IgD-negative memory B cell (primary cell): ENCODE measurements around the gene EMC8. TPM values are rescaled to one million over a fixed set of nuclear protein-coding genes. Genes with fewer than 3 reads are reported as not detected.

ENCODE experiments used
- H3K27ac Mint-ChIP-seq, 3 donors: one replicate each; pipeline ENCODE4 v1.8.0; 2020 to 2022; ENCODE audit warnings: mild to moderate bottlenecking in 3 of 3, mixed read lengths in 3 of 3, moderate library complexity in 1 of 3
- H3K27me3 Mint-ChIP-seq: one replicate; pipeline ENCODE4 v1.8.0; 2021; ENCODE audit warnings: mixed read lengths
- H3K36me3 Mint-ChIP-seq: one replicate; pipeline ENCODE4 v1.8.0; 2020; ENCODE audit warnings: mild to moderate bottlenecking, mixed read lengths
- H3K4me1 Mint-ChIP-seq, 3 donors: one replicate each; pipeline ENCODE4 v1.8.0; 2020 to 2022; ENCODE audit warnings: mixed read lengths in 3 of 3, mild to moderate bottlenecking in 1 of 3
- H3K4me3 Mint-ChIP-seq, 4 donors: one replicate each; pipeline ENCODE4 v1.8.0; 2020 to 2022; ENCODE audit warnings: mild to moderate bottlenecking in 4 of 4, mixed read lengths in 4 of 4, moderate library complexity in 3 of 4
- H3K9me3 Mint-ChIP-seq, 3 donors: one replicate each; pipeline ENCODE4 v1.8.0; 2020 to 2021; ENCODE audit warnings: mixed read lengths in 3 of 3, mild to moderate bottlenecking in 1 of 3
- polyA plus RNA-seq: library from polyadenylated mRNA; unstranded; fragments of 300-500 nt; fragmentation: Illumina TruSeq; gene quantifications from one replicate; pipeline ENCODE4 v1.2.3, GENCODE V29; 2021

Gene EMC8
- polyA plus RNA-seq, 1 donor from 2014 or later, result 28.3 TPM

- no peaks in the 10 kb centered on the region for H3K4me1 Mint-ChIP-seq
- H3K9me3 Mint-ChIP-seq, result no peaks in the 10 kb centered on the region
- H3K4me3 Mint-ChIP-seq, result no peak overlapping the region
- peaks cover 2% of the 10 kb centered on the region for H3K36me3 Mint-ChIP-seq
- no peaks in the 10 kb centered on the region for H3K27me3 Mint-ChIP-seq
- no peak overlapping the region for H3K27ac Mint-ChIP-seq
Observed at GRCh38 chr16:85773044-85773443, 26.3 kb downstream of the EMC8 start.

- peak overlapping the region in 1 of 4 donors; percentile 17 for H3K4me3 Mint-ChIP-seq
- no peak overlapping the region for H3K27ac Mint-ChIP-seq
- H3K4me1 Mint-ChIP-seq, result no peaks in the 10 kb centered on the region
- H3K36me3 Mint-ChIP-seq, result peaks cover 2% of the 10 kb centered on the region
- H3K9me3 Mint-ChIP-seq, result no peaks in the 10 kb centered on the region
- no peaks in the 10 kb centered on the region for H3K27me3 Mint-ChIP-seq
Observed at GRCh38 chr16:85770741-85771140, 28.6 kb downstream of the EMC8 start.

GRCh38 chr16:85768199-85768598 is 31.1 kb downstream of the EMC8 start:
- Mint-ChIP-seq H3K27me3 (peaks cover 2% of the 10 kb centered on the region), H3K9me3 (no peaks in the 10 kb centered on the region), H3K4me3 (no peak overlapping the region), H3K4me1 (peaks cover 0 to 4% (median 2%) of the 10 kb centered on the region in 3 donors), H3K27ac (peak overlapping the region in 1 of 3 donors; percentile 17), H3K36me3 (peaks cover 2% of the 10 kb centered on the region)

DNA sequence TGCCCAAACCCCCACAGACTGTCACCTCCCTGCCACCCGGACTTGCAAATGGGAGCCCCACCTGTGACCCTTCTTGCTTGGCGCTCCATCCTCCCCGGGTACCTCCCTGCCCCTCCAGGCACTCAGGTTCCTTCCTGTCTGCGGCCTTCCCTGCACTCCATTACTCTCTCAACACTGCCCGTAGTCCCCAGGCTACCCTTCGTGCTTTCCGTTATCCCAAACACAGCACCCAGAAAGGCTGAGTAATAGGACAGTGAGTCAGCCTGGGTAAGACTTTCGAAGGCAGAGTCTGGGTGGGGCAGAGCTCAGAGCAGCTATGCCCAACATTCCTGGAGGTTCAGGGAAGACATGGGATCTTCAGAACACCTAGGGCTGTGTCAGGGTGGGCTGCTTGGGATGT is 31.8 kb downstream of the EMC8 start:
- Mint-ChIP-seq H3K27ac (no peak overlapping the region), H3K4me1 (peaks cover 0 to 4% (median 2%) of the 10 kb centered on the region in 3 donors), H3K9me3 (no peaks in the 10 kb centered on the region), H3K27me3 (peaks cover 2% of the 10 kb centered on the region), H3K36me3 (peaks cover 2% of the 10 kb centered on the region), H3K4me3 (no peak overlapping the region)

GRCh38 chr16:85765767-85766166 is 33.6 kb downstream of the EMC8 start:
- Mint-ChIP-seq H3K36me3 (peaks cover 6% of the 10 kb centered on the region), H3K27me3 (peaks cover 2% of the 10 kb centered on the region), H3K27ac (no peak overlapping the region), H3K4me3 (no peak overlapping the region), H3K4me1 (peaks cover 7 to 11% (median 9%) of the 10 kb centered on the region in 3 donors), H3K9me3 (no peaks in the 10 kb centered on the region)

GRCh38 chr16:85765211-85765610 is 34.1 kb downstream of the EMC8 start:
- Mint-ChIP-seq H3K4me3 (no peak overlapping the region), H3K9me3 (no peaks in the 10 kb centered on the region), H3K27ac (no peak overlapping the region), H3K27me3 (peaks cover 2% of the 10 kb centered on the region), H3K36me3 (peaks cover 6% of the 10 kb centered on the region), H3K4me1 (peaks cover 9 to 11% (median 9%) of the 10 kb centered on the region in 3 donors)

DNA sequence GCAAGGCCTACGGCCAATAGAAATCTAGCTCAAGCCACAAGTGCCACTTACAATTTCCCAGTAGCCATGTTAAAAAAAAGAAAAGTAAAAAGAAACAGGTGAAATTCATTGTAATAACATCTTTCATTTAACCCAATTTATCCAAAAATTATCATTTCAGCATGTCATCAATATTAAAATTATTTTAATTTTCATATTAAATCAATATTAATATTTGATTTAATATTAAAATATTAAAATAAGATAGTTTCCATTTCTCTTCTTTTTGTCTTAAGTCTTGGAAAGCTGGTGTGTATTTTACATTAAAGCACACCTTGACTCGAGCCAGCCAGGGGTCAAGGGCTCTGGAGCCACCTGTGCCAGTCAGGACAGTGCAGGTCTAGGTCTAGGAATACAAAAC is 35.7 kb downstream of the EMC8 start:
- H3K4me1 Mint-ChIP-seq, result peaks cover 17 to 25% (median 24%) of the 10 kb centered on the region in 3 donors
- H3K36me3 Mint-ChIP-seq, result peaks cover 4% of the 10 kb centered on the region
- no peak overlapping the region for H3K4me3 Mint-ChIP-seq
- H3K27ac Mint-ChIP-seq, result no peak overlapping the region
- peaks cover 4% of the 10 kb centered on the region for H3K27me3 Mint-ChIP-seq
- H3K9me3 Mint-ChIP-seq, result no peaks in the 10 kb centered on the region

DNA sequence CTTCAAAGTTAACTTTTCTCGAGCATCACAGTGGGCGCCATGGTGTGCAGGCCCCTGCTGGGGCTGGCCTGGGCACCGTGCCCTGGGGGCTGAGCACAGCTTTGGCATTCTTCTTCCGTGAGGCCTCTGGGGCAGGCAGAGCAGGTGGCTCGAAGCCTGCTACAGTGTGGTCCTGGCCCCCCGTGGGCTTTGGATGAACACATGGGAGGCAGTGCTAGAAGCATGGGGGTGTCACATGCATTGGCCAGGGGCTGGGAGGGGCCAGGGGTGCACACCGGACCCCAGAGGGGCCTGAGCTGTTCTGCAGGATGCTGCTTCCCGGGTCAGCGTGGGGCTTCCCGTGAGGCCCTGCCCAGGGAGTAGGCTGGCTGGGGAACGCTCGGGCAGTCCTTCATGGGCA is 36.4 kb downstream of the EMC8 start:
- Mint-ChIP-seq H3K4me1 (peaks cover 19 to 27% (median 27%) of the 10 kb centered on the region in 3 donors), H3K9me3 (no peaks in the 10 kb centered on the region), H3K27me3 (peaks cover 4% of the 10 kb centered on the region), H3K36me3 (peaks cover 4% of the 10 kb centered on the region), H3K27ac (no peak overlapping the region), H3K4me3 (no peak overlapping the region)

- peaks cover 4% of the 10 kb centered on the region for H3K36me3 Mint-ChIP-seq
- H3K27ac Mint-ChIP-seq, result peak overlapping the region in 1 of 3 donors; percentile 56
- H3K4me3 Mint-ChIP-seq, result peak overlapping the region in 2 of 4 donors; percentile 50 to 72
- peaks cover 26 to 39% (median 36%) of the 10 kb centered on the region in 3 donors for H3K4me1 Mint-ChIP-seq
- H3K9me3 Mint-ChIP-seq, result no peaks in the 10 kb centered on the region
- H3K27me3 Mint-ChIP-seq, result peaks cover 4% of the 10 kb centered on the region
Observed at GRCh38 chr16:85761861-85762260, 37.5 kb downstream of the EMC8 start.

- Mint-ChIP-seq H3K27me3 (peaks cover 4% of the 10 kb centered on the region), H3K36me3 (peaks cover 4% of the 10 kb centered on the region), H3K9me3 (no peaks in the 10 kb centered on the region), H3K4me1 (peaks cover 34 to 50% (median 50%) of the 10 kb centered on the region in 3 donors), H3K4me3 (peak overlapping the region in 3 of 4 donors; percentile 59 to 83 (median 83)), H3K27ac (peak overlapping the region in 2 of 3 donors; percentile 30 to 99)
Observed at GRCh38 chr16:85759631-85760419, 39.5 kb downstream of the EMC8 start.

GRCh38 chr16:85759136-85759535 is 40.2 kb downstream of the EMC8 start:
- H3K9me3 Mint-ChIP-seq, result no peaks in the 10 kb centered on the region
- H3K4me3 Mint-ChIP-seq, result peak overlapping the region; percentile 19 to 87 (median 40)
- H3K36me3 Mint-ChIP-seq, result peaks cover 4% of the 10 kb centered on the region
- H3K27me3 Mint-ChIP-seq, result peaks cover 4% of the 10 kb centered on the region
- H3K4me1 Mint-ChIP-seq, result peaks cover 40 to 57% (median 55%) of the 10 kb centered on the region in 3 donors
- peak overlapping the region; percentile 30 to 99 (median 68) for H3K27ac Mint-ChIP-seq

DNA sequence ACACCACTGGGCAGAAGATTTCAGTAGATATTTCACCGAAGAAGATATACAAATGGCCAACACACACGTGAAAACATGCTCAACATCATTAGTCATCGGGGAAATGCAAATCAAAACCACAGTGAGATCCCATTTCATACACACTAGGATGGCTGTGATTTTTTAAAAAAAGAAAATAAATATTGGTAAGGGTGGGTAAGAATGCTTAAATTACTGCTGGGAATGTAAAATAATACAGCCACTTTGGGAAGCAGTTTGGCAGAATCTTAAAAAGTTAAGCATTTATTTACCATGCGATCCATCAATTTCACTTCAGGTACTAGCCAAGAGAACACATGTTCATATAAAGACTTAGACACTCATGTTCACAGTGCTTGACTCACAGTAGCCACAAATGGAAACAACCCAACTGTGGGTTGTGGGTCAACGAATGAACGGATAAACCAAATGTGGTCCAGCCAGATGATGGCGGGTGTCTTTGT is 42.0 kb downstream of the EMC8 start:
- peaks cover 4% of the 10 kb centered on the region for H3K36me3 Mint-ChIP-seq
- H3K4me1 Mint-ChIP-seq, result peaks cover 52 to 73% (median 72%) of the 10 kb centered on the region in 3 donors
- peaks cover 3% of the 10 kb centered on the region for H3K27me3 Mint-ChIP-seq
- H3K9me3 Mint-ChIP-seq, result no peaks in the 10 kb centered on the region
- H3K27ac Mint-ChIP-seq, result peak overlapping the region; percentile 97 to 99 (median 99)
- peak overlapping the region; percentile 77 to 95 (median 86) for H3K4me3 Mint-ChIP-seq

DNA sequence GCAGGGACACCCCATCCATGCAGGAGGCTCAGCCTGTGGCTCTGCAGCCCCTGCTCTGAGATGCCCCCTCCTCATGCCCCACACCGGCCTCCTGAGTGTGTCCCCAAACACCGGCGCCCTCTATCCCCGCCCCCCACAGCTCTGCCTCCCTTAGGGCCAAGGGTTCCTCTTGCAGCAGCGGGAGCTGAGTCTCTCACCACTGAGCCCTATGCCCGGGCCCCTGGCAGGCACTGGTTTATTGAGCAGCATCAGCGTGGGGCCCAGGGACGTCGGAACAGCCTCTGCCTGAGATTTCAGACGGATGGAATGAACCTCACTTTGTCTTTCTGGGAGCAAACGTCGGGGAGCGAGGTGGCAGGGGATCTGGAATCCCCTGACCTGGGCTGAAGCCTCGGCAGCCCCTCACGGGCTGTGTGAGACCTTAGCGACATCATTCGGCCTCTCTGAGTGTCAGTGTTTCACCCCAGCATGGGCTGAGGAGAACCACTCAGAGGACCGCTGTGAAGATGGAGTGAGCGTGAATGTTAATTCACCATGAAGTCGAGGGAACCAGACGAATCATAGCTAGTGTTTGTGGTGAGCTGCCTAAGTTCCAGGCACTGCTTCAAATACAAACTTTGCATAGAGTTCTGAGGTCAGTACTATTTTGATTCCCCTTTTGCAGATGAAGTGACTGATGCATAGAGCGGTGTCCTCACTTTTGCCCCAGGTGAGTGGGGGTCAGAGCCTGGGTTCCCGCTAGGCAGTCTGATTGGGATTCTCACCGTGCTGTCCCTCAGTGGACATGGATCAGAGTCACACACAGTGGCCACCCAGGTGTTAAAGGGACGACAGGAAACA is 43.2 kb downstream of the EMC8 start:
- peak overlapping the region; percentile 77 to 95 (median 86) for H3K4me3 Mint-ChIP-seq

DNA sequence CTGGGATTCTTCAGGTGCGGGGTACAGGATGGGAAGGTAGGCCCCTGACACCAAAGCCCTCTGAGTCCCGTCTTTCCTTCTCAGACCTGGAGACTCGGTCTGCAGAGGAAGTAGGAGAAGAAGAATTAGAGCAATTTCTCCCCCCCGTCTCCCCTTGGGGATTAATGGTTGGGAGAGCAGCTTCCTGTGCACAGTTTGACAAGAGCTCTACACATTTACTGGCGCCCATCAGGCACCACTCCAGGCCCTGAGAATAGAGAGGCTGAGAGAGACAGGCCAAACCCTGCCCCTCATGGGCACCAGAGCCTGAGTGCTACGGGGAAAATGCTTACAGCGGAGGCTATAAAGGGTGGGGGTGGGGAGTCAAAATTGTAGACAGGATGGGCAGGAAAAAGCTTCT is 44.9 kb downstream of the EMC8 start:
- Mint-ChIP-seq H3K27me3 (peaks cover 7% of the 10 kb centered on the region), H3K36me3 (no peaks in the 10 kb centered on the region), H3K4me1 (peaks cover 59 to 70% (median 70%) of the 10 kb centered on the region in 3 donors), H3K27ac (peak overlapping the region; percentile 89 to 99 (median 99)), H3K9me3 (peaks cover 0 to 2% (median 0%) of the 10 kb centered on the region in 3 donors), H3K4me3 (peak overlapping the region in 3 of 4 donors; percentile 87 to 95 (median 88))

More for the DNA sequence above, 43.2 kb downstream of the EMC8 start:
- Mint-ChIP-seq H3K36me3 (no peaks in the 10 kb centered on the region), H3K4me1 (peaks cover 54 to 74% (median 74%) of the 10 kb centered on the region in 3 donors), H3K27ac (peak overlapping the region; percentile 97 to 99 (median 99)), H3K27me3 (peaks cover 6% of the 10 kb centered on the region), H3K9me3 (no peaks in the 10 kb centered on the region)

DNA sequence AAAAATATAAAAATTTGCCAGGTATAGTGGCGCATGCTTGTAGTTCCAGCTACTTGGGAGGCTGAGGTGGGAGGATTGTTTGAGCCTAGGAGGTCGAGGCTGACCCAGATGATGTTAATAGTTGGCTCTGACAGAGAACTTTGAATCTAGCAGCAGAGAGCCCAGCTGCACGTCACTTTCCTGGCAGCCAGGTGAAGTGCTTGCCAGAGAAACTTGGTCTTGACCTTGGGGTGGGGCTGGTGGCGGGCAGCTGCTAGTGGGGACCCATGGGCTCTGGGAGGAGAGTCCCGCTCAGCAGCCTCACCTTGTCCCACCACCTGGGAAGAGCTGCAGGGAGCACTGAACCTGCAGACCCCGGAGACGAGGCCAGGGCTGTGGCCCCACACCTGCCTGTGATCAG is 45.4 kb downstream of the EMC8 start:
- peak overlapping the region in 3 of 4 donors; percentile 87 to 95 (median 88) for H3K4me3 Mint-ChIP-seq
- H3K36me3 Mint-ChIP-seq, result no peaks in the 10 kb centered on the region
- peaks cover 0 to 2% (median 0%) of the 10 kb centered on the region in 3 donors for H3K9me3 Mint-ChIP-seq
- H3K27ac Mint-ChIP-seq, result peak overlapping the region; percentile 89 to 99 (median 99)
- H3K27me3 Mint-ChIP-seq, result peaks cover 7% of the 10 kb centered on the region
- H3K4me1 Mint-ChIP-seq, result peaks cover 54 to 66% (median 66%) of the 10 kb centered on the region in 3 donors
